CD14-positive monocyte (primary cell): ENCODE results near the gene CHD2. TPM values are rescaled to one million over a fixed set of nuclear protein-coding genes. Genes with fewer than 3 reads are reported as not detected.

ENCODE experiments used
- DNase-seq, 3 donors: peaks; one replicate each; pipeline ENCODE4 v3.0.0-alpha.2; 2011 to 2022
- H2AFZ ChIP-seq: 2 replicates; pipeline ENCODE4 v1.6.0; 2012; ENCODE audit warnings: mild to moderate bottlenecking, low read depth, low read length, inconsistent platforms; ENCODE audit not compliant: insufficient read depth, poor library complexity, severe bottlenecking
- H3K27ac ChIP-seq, 2 donors: 1 replicate in 1 of 2; 2 replicates in 1 of 2; pipeline ENCODE4 v1.5.1; 2012 to 2013; ENCODE audit warnings: low read length in 2 of 2, control low read depth in 1 of 2, inconsistent platforms in 1 of 2, low read depth in 1 of 2, mild to moderate bottlenecking in 1 of 2
- H3K27me3 ChIP-seq, 2 donors: one replicate each; pipeline versions ENCODE4 v1.6.0 to v1.6.1; 2011 to 2013; ENCODE audit warnings: low read length in 2 of 2; ENCODE audit not compliant: control insufficient read depth in 2 of 2, insufficient read depth in 2 of 2
- H3K36me3 ChIP-seq, 2 donors: replicated peaks in 1 of 2; 1 replicate in 1 of 2; 2 replicates in 1 of 2; pipeline versions ENCODE4 v1.5.1 to v1.6.1; 2012 to 2013; ENCODE audit warnings: low read length in 2 of 2, control low read depth in 1 of 2, inconsistent platforms in 1 of 2, mild to moderate bottlenecking in 1 of 2; ENCODE audit not compliant: insufficient read depth in 2 of 2, control insufficient read depth in 1 of 2
- H3K4me1 ChIP-seq, 2 donors: 1 replicate in 1 of 2; 2 replicates in 1 of 2; pipeline versions ENCODE4 v1.5.1 to v1.6.1; 2012 to 2013; ENCODE audit warnings: low read length in 2 of 2, control low read depth in 1 of 2, inconsistent platforms in 1 of 2, mild to moderate bottlenecking in 1 of 2, moderate library complexity in 1 of 2; ENCODE audit not compliant: insufficient read depth in 2 of 2, control insufficient read depth in 1 of 2
- H3K4me2 ChIP-seq: replicated peaks from 2 replicates; pipeline ENCODE3; 2012; ENCODE audit warnings: low read length, moderate library complexity, mild to moderate bottlenecking; ENCODE audit not compliant: poor library complexity, severe bottlenecking; ENCODE audit errors: extremely low read depth
- H3K4me3 ChIP-seq, 3 experiments: fragments of 200-600 bp in 1 of 3; sonication (generic) in 1 of 3; replicated peaks in 1 of 3; 1 replicate in 2 of 3; 2 replicates in 1 of 3; pipeline ENCODE4 v1.5.1; 2011 to 2013; ENCODE audit warnings: low read length in 3 of 3, mild to moderate bottlenecking in 3 of 3, control low read depth in 2 of 3, low read depth in 2 of 3, inconsistent platforms in 1 of 3, moderate library complexity in 1 of 3
- H3K79me2 ChIP-seq: 2 replicates; pipeline ENCODE4 v1.6.0; 2012; ENCODE audit warnings: mild to moderate bottlenecking, control low read depth, inconsistent platforms, low read length, moderate library complexity; ENCODE audit not compliant: insufficient read depth
- H3K9ac ChIP-seq: 2 replicates; pipeline ENCODE4 v1.6.0; 2017; ENCODE audit warnings: low read length, mild to moderate bottlenecking; ENCODE audit not compliant: insufficient read depth, poor library complexity, severe bottlenecking
- H3K9me3 ChIP-seq, 2 donors: replicated peaks in 1 of 2; 1 replicate in 1 of 2; 2 replicates in 1 of 2; pipeline versions ENCODE4 v1.5.1 to v1.6.1; 2012 to 2013; ENCODE audit warnings: low read length in 2 of 2, control low read depth in 1 of 2; ENCODE audit not compliant: control insufficient read depth in 1 of 2, insufficient read depth in 1 of 2
- H4K20me1 ChIP-seq: 2 replicates; pipeline ENCODE4 v1.6.0; 2012; ENCODE audit warnings: mild to moderate bottlenecking, low read length, control low read depth, moderate library complexity; ENCODE audit not compliant: insufficient read depth
- H3K27ac Mint-ChIP-seq, 7 donors: one replicate each; pipeline ENCODE4 v1.8.0; 2020; ENCODE audit warnings: mild to moderate bottlenecking in 7 of 7, mixed read lengths in 7 of 7, moderate library complexity in 6 of 7, inconsistent platforms in 2 of 7
- H3K27me3 Mint-ChIP-seq, 3 donors: one replicate each; pipeline ENCODE4 v1.8.0; 2021 to 2022; ENCODE audit warnings: low read depth in 3 of 3, mild to moderate bottlenecking in 3 of 3, mixed read lengths in 3 of 3, moderate library complexity in 3 of 3, inconsistent platforms in 1 of 3
- H3K36me3 Mint-ChIP-seq, 2 donors: one replicate each; pipeline ENCODE4 v1.8.0; 2020; ENCODE audit warnings: mixed read lengths in 2 of 2, inconsistent platforms in 1 of 2, mild to moderate bottlenecking in 1 of 2
- H3K4me1 Mint-ChIP-seq: one replicate; pipeline ENCODE4 v1.8.0; 2020; ENCODE audit warnings: mild to moderate bottlenecking, mixed read lengths
- H3K4me3 Mint-ChIP-seq, 2 donors: one replicate each; pipeline ENCODE4 v1.8.0; 2020; ENCODE audit warnings: mild to moderate bottlenecking in 2 of 2, mixed read lengths in 2 of 2, moderate library complexity in 1 of 2
- H3K9me3 Mint-ChIP-seq, 7 donors: one replicate each; pipeline ENCODE4 v1.8.0; 2020 to 2022; ENCODE audit warnings: mixed read lengths in 7 of 7, mild to moderate bottlenecking in 6 of 7, moderate library complexity in 6 of 7, inconsistent platforms in 2 of 7
- WGBS: methylation state at CpG from one replicate; pipeline ENCODE4 v1.1.5; 2013; ENCODE audit warnings: missing lambda C conversion rate; ENCODE audit not compliant: insufficient coverage; 5-methylcytosine and 5-hydroxymethylcytosine counted together
- intact Hi-C, 2 donors: fragments of 100-400 bp; cut with micrococcal nuclease; formaldehyde crosslinking; loops; one replicate each; pipeline versions ENCODE4 v1.15.0 to v1.15.1; 2023
- polyA plus RNA-seq, 3 donors: library from polyadenylated mRNA; depleted of rRNA in 1 of 3; unstranded in 2 of 3; stranded (reverse) in 1 of 3; fragments of 300-500 nt in 2 of 3; fragments of >200 nt in 1 of 3; fragmentation: Illumina TruSeq in 2 of 3; gene quantifications; 1 replicate in 2 of 3; 2 replicates in 1 of 3; pipeline ENCODE4 v1.2.3, GENCODE V29; 2012 to 2021
- TF ChIP-seq, protein P1 (sequence below): fragments of 200-600 bp; IDR thresholded peaks from one replicate; pipeline ENCODE4 v1.8.0; 2022; ENCODE audit warnings: antibody characterized with exemption, mild to moderate bottlenecking

CHD2 gene
- polyA plus RNA-seq, 3 donors: 9.6 to 61.2 (median 11.4) TPM

DNA sequence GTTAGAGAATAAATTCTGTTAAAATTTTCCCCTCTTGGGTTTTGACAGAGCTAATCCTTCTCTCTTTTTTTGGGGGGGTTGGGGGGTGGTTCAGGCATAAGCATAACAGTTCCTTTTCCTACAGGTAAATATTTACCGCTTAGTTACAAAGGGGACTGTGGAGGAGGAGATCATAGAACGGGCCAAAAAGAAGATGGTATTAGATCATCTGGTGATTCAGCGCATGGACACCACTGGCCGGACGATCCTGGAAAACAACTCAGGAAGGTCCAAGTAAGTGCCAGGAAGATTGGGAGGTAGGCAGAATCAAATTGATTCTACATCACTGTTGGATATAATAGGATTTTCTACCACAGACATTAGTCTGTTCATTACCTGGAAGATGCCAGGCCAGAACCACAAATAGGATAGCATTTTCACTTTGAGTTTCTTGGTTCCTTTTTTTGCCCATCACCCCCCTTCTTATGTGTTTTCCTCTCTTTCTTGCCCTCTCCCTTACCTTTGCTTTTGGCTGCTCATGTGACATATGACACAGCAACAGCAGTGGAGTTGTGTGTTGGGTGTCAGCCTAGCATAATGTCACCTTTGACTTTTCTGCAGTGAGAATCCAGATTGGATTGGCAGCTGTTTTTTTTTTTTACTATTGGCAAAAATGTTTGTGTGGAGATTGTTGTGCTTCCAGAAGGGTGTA is 79.0 kb downstream of the CHD2 start:
- DNase-seq: peak in 1 of 3 donors; percentile 13
- Mint-ChIP-seq H3K9me3 (peaks cover 0 to 3% (median 0%) of the 10 kb centered on the region in 7 donors), H3K36me3 (peaks cover 54 to 58% of the 10 kb centered on the region in 2 donors), H3K4me3 (no peak overlapping the region), H3K27me3 (no peaks in the 10 kb centered on the region), H3K27ac (peak overlapping the region in 2 of 7 donors; percentile 44 to 64), H3K4me1 (peaks cover 3% of the 10 kb centered on the region)
- no peak overlapping the region for H3K4me3 ChIP-seq
- peaks cover 97 to 99% of the 10 kb centered on the region in 2 donors for H3K36me3 ChIP-seq
- intact Hi-C loops: no loop called here
- peaks cover 41% of the 10 kb centered on the region for H4K20me1 ChIP-seq
- TF ChIP-seq, protein P1, sequence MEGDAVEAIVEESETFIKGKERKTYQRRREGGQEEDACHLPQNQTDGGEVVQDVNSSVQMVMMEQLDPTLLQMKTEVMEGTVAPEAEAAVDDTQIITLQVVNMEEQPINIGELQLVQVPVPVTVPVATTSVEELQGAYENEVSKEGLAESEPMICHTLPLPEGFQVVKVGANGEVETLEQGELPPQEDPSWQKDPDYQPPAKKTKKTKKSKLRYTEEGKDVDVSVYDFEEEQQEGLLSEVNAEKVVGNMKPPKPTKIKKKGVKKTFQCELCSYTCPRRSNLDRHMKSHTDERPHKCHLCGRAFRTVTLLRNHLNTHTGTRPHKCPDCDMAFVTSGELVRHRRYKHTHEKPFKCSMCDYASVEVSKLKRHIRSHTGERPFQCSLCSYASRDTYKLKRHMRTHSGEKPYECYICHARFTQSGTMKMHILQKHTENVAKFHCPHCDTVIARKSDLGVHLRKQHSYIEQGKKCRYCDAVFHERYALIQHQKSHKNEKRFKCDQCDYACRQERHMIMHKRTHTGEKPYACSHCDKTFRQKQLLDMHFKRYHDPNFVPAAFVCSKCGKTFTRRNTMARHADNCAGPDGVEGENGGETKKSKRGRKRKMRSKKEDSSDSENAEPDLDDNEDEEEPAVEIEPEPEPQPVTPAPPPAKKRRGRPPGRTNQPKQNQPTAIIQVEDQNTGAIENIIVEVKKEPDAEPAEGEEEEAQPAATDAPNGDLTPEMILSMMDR: no peak
- H3K4me2 ChIP-seq: no peak overlapping the region
- no peaks in the 10 kb centered on the region for H3K27me3 ChIP-seq
- no peak overlapping the region for H3K27ac ChIP-seq
- H3K4me1 ChIP-seq: no peaks in the 10 kb centered on the region
- WGBS: 93% methylated on average over 2 of the region's 5 CpGs
- no peaks in the 10 kb centered on the region for H3K79me2 ChIP-seq
- no peaks in the 10 kb centered on the region for H3K9me3 ChIP-seq
- no peak overlapping the region for H3K9ac ChIP-seq
- no peak overlapping the region for H2AFZ ChIP-seq

DNA sequence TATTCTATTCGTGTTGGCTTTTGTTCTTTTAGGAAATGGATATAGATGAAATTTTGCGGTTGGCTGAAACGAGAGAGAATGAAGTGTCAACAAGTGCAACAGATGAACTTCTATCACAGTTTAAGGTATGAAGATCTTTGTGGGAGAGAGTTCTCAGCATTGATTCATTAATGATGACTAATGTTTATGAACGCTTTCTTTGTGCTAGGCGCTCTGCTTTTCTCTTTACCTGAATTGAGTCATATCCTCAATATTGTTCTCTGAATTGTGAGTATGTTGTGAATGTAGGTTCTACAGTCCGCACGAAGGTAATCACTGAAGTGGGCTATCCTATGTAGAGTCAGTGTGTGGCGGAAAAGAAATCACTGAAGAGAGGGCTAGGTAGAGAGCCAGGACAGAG is 81.2 kb downstream of the CHD2 start:
- Histone ChIP-seq H3K36me3 (peaks cover 97 to 99% of the 10 kb centered on the region in 2 donors), H3K27ac (peak overlapping the region in 1 of 2 donors; percentile 19), H3K9ac (no peak overlapping the region), H3K27me3 (no peaks in the 10 kb centered on the region), H3K4me3 (no peak overlapping the region), H2AFZ (no peak overlapping the region), H3K4me2 (no peak overlapping the region), H3K4me1 (no peaks in the 10 kb centered on the region), H3K9me3 (no peaks in the 10 kb centered on the region), H4K20me1 (peaks cover 41% of the 10 kb centered on the region), H3K79me2 (no peaks in the 10 kb centered on the region)
- Mint-ChIP-seq H3K9me3 (peaks cover 0 to 3% (median 0%) of the 10 kb centered on the region in 7 donors), H3K4me3 (no peak overlapping the region), H3K27ac (no peak overlapping the region), H3K36me3 (peaks cover 53 to 55% of the 10 kb centered on the region in 2 donors), H3K27me3 (no peaks in the 10 kb centered on the region), H3K4me1 (peaks cover 3% of the 10 kb centered on the region)
- intact Hi-C loops: no loop called here
- DNase-seq: no peak
- TF ChIP-seq, protein P1: no peak
- WGBS: 95% methylated on average over 6 of the region's 8 CpGs
